Esophagus squamous epithelium (tissue), 5 donors: ENCODE results near the gene CRYBG1. TPM values are rescaled to one million over a fixed set of nuclear protein-coding genes. Genes with fewer than 3 reads are reported as not detected.

Source experiments
- DNase-seq: peaks from one replicate; lab custom pipeline; 2025; lab: John Stamatoyannopoulos, UW
- H3K27ac ChIP-seq, 4 donors: fragments of 200-600 bp; sonication (generic); one replicate each; pipeline ENCODE4 v1.5.1; 2016 to 2019; ENCODE audit warnings: mild to moderate bottlenecking in 1 of 4
- H3K27me3 ChIP-seq, 4 donors: fragments of 200-600 bp; sonication (generic); 1 replicate in 3 of 4; 2 replicates in 1 of 4; pipeline versions ENCODE4 v1.5.1 to v1.6.0; 2017 to 2021; ENCODE audit warnings: antibody characterized with exemption in 1 of 4
- H3K36me3 ChIP-seq, 3 donors: fragments of 200-600 bp; sonication (generic); one replicate each; pipeline ENCODE4 v1.5.1; 2016 to 2019
- H3K4me1 ChIP-seq, 3 donors: fragments of 200-600 bp; sonication (generic); one replicate each; pipeline ENCODE4 v1.5.1; 2017 to 2019
- H3K4me3 ChIP-seq, 4 donors: fragments of 200-600 bp; sonication (generic); 1 replicate in 3 of 4; 2 replicates in 1 of 4; pipeline ENCODE4 v1.5.1; 2016 to 2019; ENCODE audit warnings: mild to moderate bottlenecking in 2 of 4, moderate library complexity in 1 of 4
- H3K9me3 ChIP-seq, 3 donors: fragments of 200-600 bp; sonication (generic); one replicate each; pipeline ENCODE4 v1.5.1; 2016 to 2019
- POLR2A ChIP-seq, 4 donors: fragments of 450-650 bp; IDR thresholded peaks; one replicate each; pipeline ENCODE4 v1.6.1; 2017; ENCODE audit warnings: antibody characterized with exemption in 4 of 4, mild to moderate bottlenecking in 4 of 4, moderate library complexity in 3 of 4
- WGBS, 2 donors: methylation state at CpG; one replicate each; pipeline ENCODE4 v1.1.5; 2018; 5-methylcytosine and 5-hydroxymethylcytosine counted together
- intact Hi-C: fragments of 100-400 bp; cut with DNase I; formaldehyde crosslinking; loops from one replicate; pipeline ENCODE4 v1.15.0; 2022
- total RNA-seq, 4 donors: library from RNA; depleted of rRNA; stranded (reverse); fragments of >200 nt; gene quantifications; one replicate each; pipeline ENCODE4 v1.1.0, GENCODE V29; 2016
- TF ChIP-seq, protein P1 (sequence below), 6 experiments: fragments of 450-650 bp in 4 of 6; fragments of 200-600 bp in 2 of 6; sonication (generic) in 2 of 6; IDR thresholded peaks; one replicate each; pipeline ENCODE4 v1.5.1; 2016 to 2019; ENCODE audit warnings: antibody characterized with exemption in 6 of 6, mild to moderate bottlenecking in 4 of 6, moderate library complexity in 4 of 6
- donor health status: DM: yes; HTN: yes; CAD: no.

Gene CRYBG1
- total RNA-seq, 4 donors from 2014 or later = 119 to 185 (median 153) TPM

DNA sequence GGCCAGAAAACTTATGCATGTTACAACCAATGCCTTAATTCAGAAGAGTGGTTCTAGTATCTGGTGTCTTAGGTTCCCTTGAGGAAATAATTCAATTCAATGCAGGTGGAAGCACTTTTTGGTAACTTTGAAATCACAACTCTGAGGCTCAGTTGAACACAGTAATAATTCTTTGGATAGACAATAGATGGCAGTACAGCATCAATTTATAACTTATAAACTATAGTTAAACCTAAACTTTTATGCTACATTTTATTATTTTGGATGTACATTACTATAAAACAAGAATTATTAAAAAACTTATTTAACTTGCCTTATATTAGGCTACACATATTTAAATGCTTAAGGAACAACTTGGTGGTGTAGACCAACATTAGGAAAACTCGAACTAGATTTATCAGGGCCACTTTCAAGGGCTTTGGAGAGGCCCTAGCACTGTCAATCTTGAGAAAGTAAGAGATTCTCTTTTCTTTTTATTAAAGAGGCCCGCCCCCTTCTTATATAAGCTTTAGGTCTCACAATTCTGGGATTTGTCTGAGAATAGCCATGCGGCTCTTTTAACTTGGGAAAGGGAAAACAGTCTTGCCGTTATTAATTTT, 85.9 kb downstream of the CRYBG1 start:
- no peak overlapping the region for H3K4me3 ChIP-seq
- WGBS, 2 donors = 52 to 59% methylated on average over 4 of the region's 4 CpGs
- peaks cover 0 to 13% (median 0%) of the 10 kb centered on the region in 4 donors for H3K27me3 ChIP-seq
- peaks cover 0 to 15% (median 0%) of the 10 kb centered on the region in 3 donors for H3K36me3 ChIP-seq
- no peak overlapping the region for H3K27ac ChIP-seq
- DNase-seq = no peak
- no peaks in the 10 kb centered on the region for H3K9me3 ChIP-seq
- H3K4me1 ChIP-seq = peaks cover 0 to 16% (median 0%) of the 10 kb centered on the region in 3 donors
- intact Hi-C loops = loop anchor here (5.0 to 10.0 kb wide), 2 partner anchors 82 to 121 kb away; partner anchors contain the start of gene CRYBG1
- TF ChIP-seq, protein P1, sequence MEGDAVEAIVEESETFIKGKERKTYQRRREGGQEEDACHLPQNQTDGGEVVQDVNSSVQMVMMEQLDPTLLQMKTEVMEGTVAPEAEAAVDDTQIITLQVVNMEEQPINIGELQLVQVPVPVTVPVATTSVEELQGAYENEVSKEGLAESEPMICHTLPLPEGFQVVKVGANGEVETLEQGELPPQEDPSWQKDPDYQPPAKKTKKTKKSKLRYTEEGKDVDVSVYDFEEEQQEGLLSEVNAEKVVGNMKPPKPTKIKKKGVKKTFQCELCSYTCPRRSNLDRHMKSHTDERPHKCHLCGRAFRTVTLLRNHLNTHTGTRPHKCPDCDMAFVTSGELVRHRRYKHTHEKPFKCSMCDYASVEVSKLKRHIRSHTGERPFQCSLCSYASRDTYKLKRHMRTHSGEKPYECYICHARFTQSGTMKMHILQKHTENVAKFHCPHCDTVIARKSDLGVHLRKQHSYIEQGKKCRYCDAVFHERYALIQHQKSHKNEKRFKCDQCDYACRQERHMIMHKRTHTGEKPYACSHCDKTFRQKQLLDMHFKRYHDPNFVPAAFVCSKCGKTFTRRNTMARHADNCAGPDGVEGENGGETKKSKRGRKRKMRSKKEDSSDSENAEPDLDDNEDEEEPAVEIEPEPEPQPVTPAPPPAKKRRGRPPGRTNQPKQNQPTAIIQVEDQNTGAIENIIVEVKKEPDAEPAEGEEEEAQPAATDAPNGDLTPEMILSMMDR (IDR thresholded peaks at IDR 0.05) = peak; percentile 19 to 61 (median 27)
- no peak for TF ChIP-seq POLR2A (IDR thresholded peaks at IDR 0.05)

DNA sequence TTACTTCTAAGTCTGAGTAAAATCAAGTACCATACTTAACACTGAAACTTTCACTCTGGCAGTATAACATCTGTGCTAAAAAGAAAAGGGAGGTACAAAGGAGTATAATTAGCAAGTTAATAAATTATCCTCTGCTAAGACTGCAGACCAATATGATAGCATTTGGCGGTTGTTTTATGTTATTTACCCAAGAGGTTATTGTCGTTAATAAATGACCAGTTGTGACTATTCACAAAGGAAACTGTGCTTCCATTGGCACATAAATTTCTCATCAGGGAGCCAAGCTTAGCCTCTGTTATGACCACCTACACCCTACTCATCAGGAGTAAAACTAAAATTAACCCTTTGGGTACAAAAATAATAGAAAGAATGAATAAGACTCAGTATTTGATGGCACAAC, 86.5 kb downstream of the CRYBG1 start:
- no peak overlapping the region for H3K27ac ChIP-seq
- no peaks in the 10 kb centered on the region for H3K9me3 ChIP-seq
- peaks cover 0 to 15% (median 0%) of the 10 kb centered on the region in 3 donors for H3K36me3 ChIP-seq
- intact Hi-C loops = loop anchor here (5.0 to 10.0 kb wide), 2 partner anchors 82 to 120 kb away; partner anchors contain the start of gene CRYBG1
- peaks cover 0 to 12% (median 0%) of the 10 kb centered on the region in 4 donors for H3K27me3 ChIP-seq
- no peak overlapping the region for H3K4me3 ChIP-seq
- TF ChIP-seq, protein P1 (IDR thresholded peaks at IDR 0.05) = no peak
- TF ChIP-seq POLR2A (IDR thresholded peaks at IDR 0.05) = no peak
- WGBS, 2 donors = 50 to 77% methylated on average over 2 of the region's 2 CpGs
- DNase-seq = no peak
- H3K4me1 ChIP-seq = peaks cover 0 to 16% (median 0%) of the 10 kb centered on the region in 3 donors

- Histone ChIP-seq H3K27ac (no peak overlapping the region), H3K4me3 (no peak overlapping the region), H3K9me3 (no peaks in the 10 kb centered on the region), H3K4me1 (peaks cover 0 to 16% (median 0%) of the 10 kb centered on the region in 3 donors), H3K36me3 (peaks cover 0 to 20% (median 0%) of the 10 kb centered on the region in 3 donors), H3K27me3 (peaks cover 0 to 5% (median 0%) of the 10 kb centered on the region in 4 donors)
- TF ChIP-seq, protein P1 (IDR thresholded peaks at IDR 0.05) = no peak
- no peak for TF ChIP-seq POLR2A (IDR thresholded peaks at IDR 0.05)
- intact Hi-C loops = loop anchor here (5.0 to 10.0 kb wide), 2 partner anchors 83 to 119 kb away; partner anchors contain the start of gene CRYBG1
- no peak for DNase-seq
- 64 to 81% methylated on average over 5 to 6 of the region's 6 CpGs for WGBS, 2 donors
Observed at GRCh38 chr6:106448000-106448426, 87.5 kb downstream of the CRYBG1 start.

DNA sequence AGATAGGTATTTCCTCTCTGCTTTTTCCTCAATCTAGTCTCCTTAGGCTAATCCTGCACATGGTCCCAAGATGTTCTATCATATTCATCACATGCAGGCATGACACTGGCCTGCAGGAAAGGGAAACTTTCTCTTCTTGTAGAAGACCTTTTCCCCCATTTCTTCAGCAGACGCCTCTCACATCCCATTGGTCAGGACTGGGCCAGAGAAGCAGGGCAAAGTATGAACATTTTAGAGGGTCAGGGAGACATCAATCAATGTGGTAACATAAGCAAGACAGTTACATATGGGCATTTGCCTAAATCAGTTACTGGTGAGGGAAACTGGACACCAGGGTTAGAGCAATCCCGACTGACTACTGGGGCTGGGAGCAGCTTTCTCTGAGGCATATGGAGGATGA, 90.1 kb downstream of the CRYBG1 start:
- 35 to 56% methylated on average over 2 of the region's 2 CpGs for WGBS, 2 donors
- no peak overlapping the region for H3K4me3 ChIP-seq
- peaks cover 0 to 16% (median 0%) of the 10 kb centered on the region in 3 donors for H3K4me1 ChIP-seq
- no peaks in the 10 kb centered on the region for H3K27me3 ChIP-seq
- DNase-seq = no peak
- peaks cover 0 to 26% (median 0%) of the 10 kb centered on the region in 3 donors for H3K36me3 ChIP-seq
- no peaks in the 10 kb centered on the region for H3K9me3 ChIP-seq
- no peak overlapping the region for H3K27ac ChIP-seq
- intact Hi-C loops = no loop called here
- TF ChIP-seq, protein P1 (IDR thresholded peaks at IDR 0.05) = no peak
- no peak for TF ChIP-seq POLR2A (IDR thresholded peaks at IDR 0.05)

- Histone ChIP-seq H3K36me3 (peaks cover 0 to 26% (median 0%) of the 10 kb centered on the region in 3 donors), H3K4me1 (peaks cover 0 to 16% (median 0%) of the 10 kb centered on the region in 3 donors), H3K4me3 (no peak overlapping the region), H3K27me3 (no peaks in the 10 kb centered on the region), H3K9me3 (no peaks in the 10 kb centered on the region), H3K27ac (no peak overlapping the region)
- DNase-seq = no peak
- intact Hi-C loops = no loop called here
- 34 to 36% methylated on average over 7 of the region's 7 CpGs for WGBS, 2 donors
- TF ChIP-seq, protein P1 (IDR thresholded peaks at IDR 0.05) = no peak
- no peak for TF ChIP-seq POLR2A (IDR thresholded peaks at IDR 0.05)
Observed at GRCh38 chr6:106451439-106451838, 90.9 kb downstream of the CRYBG1 start.
